Heart left ventricle (tissue), 13 donors: ENCODE measurements around the gene CCHCR1.

Source experiments
- POLR2A ChIP-seq, 2 donors: fragments of 450-650 bp; IDR thresholded peaks; one replicate each; pipeline ENCODE4 v1.6.1; 2017; ENCODE audit warnings: antibody characterized with exemption in 2 of 2, mild to moderate bottlenecking in 2 of 2, moderate library complexity in 2 of 2
- TF ChIP-seq, protein P1 (sequence below), 12 donors: fragments of 200-600 bp; sonication (generic) in 4 of 12; IDR thresholded peaks; one replicate each; pipeline versions ENCODE4 v1.5.0 to v1.8.0; 2018 to 2022; ENCODE audit warnings: antibody characterized with exemption in 12 of 12, mild to moderate bottlenecking in 5 of 12
- donor health status: ischemic (EF 13 %, LVEDD 7.1; RV severe dilation, severe dysfunction).
- donor health status: DM: no; HTN: yes; CAD: no.
- donor health status: DM: no; HTN: no; CAD: no.
- donor health status: ischemic (EF 25% LVEDD 6.9; RV normal size, moderate dysfunction).
- donor health status: ischemic (EF 25% LVEDD 5.7; RV mildly dilated, moderate dysfunction).
- donor health status: ischemic (EF 35%, LVEDD 5.7; RV mildly dilated, moderate dysfunction).
- donor health status: nonischemic (EF 11% LVEDD 7.7; RV severe dilation, severe dysfunction).
- donor health status: DM: yes; HTN: yes; CAD: no.
- donor health status: PGD.
- donor health status: ischemic (EF 29% LVEDD 5.4; RV normal size, mild dysfunction).
- donor health status: nonischemic (EF 23%, LVEDD 6.1; RV moderate dilation, normal function).

DNA sequence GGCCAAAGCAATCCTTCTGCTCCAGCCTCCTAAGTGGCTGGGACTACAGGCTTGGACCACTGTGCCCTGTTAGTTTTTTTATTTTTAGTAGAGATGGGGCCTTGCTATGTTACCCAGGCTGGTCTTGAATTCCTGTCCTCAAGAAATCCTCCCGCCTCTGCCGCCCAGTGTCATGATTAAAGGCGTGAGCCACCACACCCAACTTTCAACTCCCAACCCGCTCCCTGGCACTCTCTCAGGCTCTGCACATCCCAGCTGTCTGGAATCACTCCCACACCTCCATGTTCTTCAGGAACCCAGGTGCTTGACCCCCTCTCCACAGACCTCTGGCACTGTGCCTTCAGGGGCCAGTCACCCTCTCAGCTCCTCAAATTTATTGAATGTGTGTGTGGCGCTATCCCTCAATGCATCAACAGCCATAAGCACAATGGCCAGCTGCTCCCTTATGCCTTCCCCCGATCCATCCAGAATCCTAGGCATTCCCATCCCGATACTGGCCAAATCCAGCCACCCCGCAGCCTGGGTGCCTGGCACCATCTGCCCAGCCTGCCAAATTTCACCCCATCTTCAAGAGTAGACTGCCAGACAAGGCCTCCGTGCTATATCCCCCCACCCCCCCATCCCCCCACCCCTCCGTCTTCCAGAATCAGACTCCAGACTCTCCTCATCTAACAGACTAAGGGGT is 13.5 kb upstream of the CCHCR1 start:
- TF ChIP-seq POLR2A (IDR thresholded peaks at IDR 0.05), result no peak
- TF ChIP-seq, protein P1, sequence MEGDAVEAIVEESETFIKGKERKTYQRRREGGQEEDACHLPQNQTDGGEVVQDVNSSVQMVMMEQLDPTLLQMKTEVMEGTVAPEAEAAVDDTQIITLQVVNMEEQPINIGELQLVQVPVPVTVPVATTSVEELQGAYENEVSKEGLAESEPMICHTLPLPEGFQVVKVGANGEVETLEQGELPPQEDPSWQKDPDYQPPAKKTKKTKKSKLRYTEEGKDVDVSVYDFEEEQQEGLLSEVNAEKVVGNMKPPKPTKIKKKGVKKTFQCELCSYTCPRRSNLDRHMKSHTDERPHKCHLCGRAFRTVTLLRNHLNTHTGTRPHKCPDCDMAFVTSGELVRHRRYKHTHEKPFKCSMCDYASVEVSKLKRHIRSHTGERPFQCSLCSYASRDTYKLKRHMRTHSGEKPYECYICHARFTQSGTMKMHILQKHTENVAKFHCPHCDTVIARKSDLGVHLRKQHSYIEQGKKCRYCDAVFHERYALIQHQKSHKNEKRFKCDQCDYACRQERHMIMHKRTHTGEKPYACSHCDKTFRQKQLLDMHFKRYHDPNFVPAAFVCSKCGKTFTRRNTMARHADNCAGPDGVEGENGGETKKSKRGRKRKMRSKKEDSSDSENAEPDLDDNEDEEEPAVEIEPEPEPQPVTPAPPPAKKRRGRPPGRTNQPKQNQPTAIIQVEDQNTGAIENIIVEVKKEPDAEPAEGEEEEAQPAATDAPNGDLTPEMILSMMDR (IDR thresholded peaks at IDR 0.05), result no peak
